KMS-11 (cell line): Measurements from ENCODE around the gene SCN4A.

ENCODE experiments used
- H2AFZ ChIP-seq: fragments of 200-600 bp; sonication (generic); 2 replicates; pipeline ENCODE4 v1.6.1; 2016; ENCODE audit warnings: antibody characterized with exemption, mixed run types, low read depth
- H3K27ac ChIP-seq: fragments of 200-600 bp; sonication (generic); 2 replicates; pipeline ENCODE4 v1.6.1; 2016; ENCODE audit warnings: mild to moderate bottlenecking, mixed run types
- H3K27me3 ChIP-seq: fragments of 200-600 bp; sonication (generic); 2 replicates; pipeline ENCODE4 v1.6.1; 2017; ENCODE audit warnings: mild to moderate bottlenecking, low read depth, mixed run types, moderate library complexity; ENCODE audit not compliant: insufficient read depth
- H3K36me3 ChIP-seq: fragments of 200-600 bp; sonication (generic); 2 replicates; pipeline ENCODE4 v1.6.1; 2017; ENCODE audit warnings: mild to moderate bottlenecking, mixed run types; ENCODE audit not compliant: insufficient read depth
- H3K4me1 ChIP-seq: fragments of 200-600 bp; sonication (generic); 2 replicates; pipeline ENCODE4 v1.6.1; 2016; ENCODE audit warnings: mild to moderate bottlenecking, low read depth, mixed run types; ENCODE audit not compliant: poor library complexity, severe bottlenecking
- H3K4me2 ChIP-seq: fragments of 200-600 bp; sonication (generic); 2 replicates; pipeline ENCODE4 v1.7.0; 2016; ENCODE audit warnings: mild to moderate bottlenecking, mixed run types
- H3K4me3 ChIP-seq: fragments of 200-600 bp; sonication (generic); IDR thresholded peaks from 2 replicates; pipeline ENCODE4 v1.6.1; 2017; ENCODE audit warnings: low read depth, low read length, mixed read lengths; ENCODE audit not compliant: insufficient read depth
- H3K79me2 ChIP-seq: fragments of 200-600 bp; sonication (generic); 2 replicates; pipeline ENCODE4 v1.6.1; 2016; ENCODE audit warnings: low read depth, mixed run types; ENCODE audit not compliant: insufficient read depth
- H3K9ac ChIP-seq: fragments of 200-600 bp; sonication (generic); 2 replicates; pipeline ENCODE4 v1.6.1; 2016; ENCODE audit warnings: mild to moderate bottlenecking, mixed run types
- H4K20me1 ChIP-seq: fragments of 200-600 bp; sonication (generic); 2 replicates; pipeline ENCODE4 v1.6.1; 2016; ENCODE audit warnings: mild to moderate bottlenecking, mixed run types; ENCODE audit not compliant: insufficient read depth
- TF ChIP-seq, protein P1 (sequence below): fragments of 200-600 bp; sonication (generic); conservative IDR thresholded peaks from 2 replicates; pipeline ENCODE4 v1.6.1; 2017; ENCODE audit warnings: low read depth, mild to moderate bottlenecking, antibody characterized with exemption, low read length, moderate library complexity, mixed read lengths

SCN4A gene

DNA sequence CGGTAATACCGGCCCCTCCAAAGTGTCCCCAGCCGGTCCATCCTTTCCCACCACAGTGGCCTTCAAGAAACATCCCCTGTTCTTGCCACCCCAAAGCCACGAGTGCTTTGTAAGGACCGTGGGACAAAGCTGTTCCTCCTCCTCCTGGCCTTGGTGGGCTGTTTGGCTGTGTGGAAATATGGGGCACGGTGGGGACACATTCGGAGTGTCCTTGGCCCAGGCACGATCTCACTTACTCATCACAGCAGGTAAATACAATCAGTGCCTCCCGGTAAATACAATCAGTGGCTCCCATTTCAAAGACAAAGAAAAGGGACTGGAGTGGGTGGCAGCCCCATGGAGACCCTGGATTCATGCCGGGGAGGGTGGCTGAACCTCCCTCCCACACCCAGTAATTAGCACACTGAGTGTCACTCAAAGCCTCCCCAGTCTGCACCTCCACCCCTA, 10.4 kb downstream of the SCN4A start:
- H3K36me3 ChIP-seq, result no peaks in the 10 kb centered on the region
- H4K20me1 ChIP-seq, result no peaks in the 10 kb centered on the region
- H2AFZ ChIP-seq, result no peak overlapping the region
- TF ChIP-seq, protein P1, sequence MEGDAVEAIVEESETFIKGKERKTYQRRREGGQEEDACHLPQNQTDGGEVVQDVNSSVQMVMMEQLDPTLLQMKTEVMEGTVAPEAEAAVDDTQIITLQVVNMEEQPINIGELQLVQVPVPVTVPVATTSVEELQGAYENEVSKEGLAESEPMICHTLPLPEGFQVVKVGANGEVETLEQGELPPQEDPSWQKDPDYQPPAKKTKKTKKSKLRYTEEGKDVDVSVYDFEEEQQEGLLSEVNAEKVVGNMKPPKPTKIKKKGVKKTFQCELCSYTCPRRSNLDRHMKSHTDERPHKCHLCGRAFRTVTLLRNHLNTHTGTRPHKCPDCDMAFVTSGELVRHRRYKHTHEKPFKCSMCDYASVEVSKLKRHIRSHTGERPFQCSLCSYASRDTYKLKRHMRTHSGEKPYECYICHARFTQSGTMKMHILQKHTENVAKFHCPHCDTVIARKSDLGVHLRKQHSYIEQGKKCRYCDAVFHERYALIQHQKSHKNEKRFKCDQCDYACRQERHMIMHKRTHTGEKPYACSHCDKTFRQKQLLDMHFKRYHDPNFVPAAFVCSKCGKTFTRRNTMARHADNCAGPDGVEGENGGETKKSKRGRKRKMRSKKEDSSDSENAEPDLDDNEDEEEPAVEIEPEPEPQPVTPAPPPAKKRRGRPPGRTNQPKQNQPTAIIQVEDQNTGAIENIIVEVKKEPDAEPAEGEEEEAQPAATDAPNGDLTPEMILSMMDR, result no peak
- peaks cover 12% of the 10 kb centered on the region; the same call in 1 of the 2 replicates for H3K27me3 ChIP-seq
- H3K4me1 ChIP-seq, result no peaks in the 10 kb centered on the region
- no peak overlapping the region for H3K27ac ChIP-seq
- no peak overlapping the region for H3K9ac ChIP-seq
- H3K4me3 ChIP-seq, result no peak overlapping the region
- H3K4me2 ChIP-seq, result no peak overlapping the region
- no peaks in the 10 kb centered on the region for H3K79me2 ChIP-seq

DNA sequence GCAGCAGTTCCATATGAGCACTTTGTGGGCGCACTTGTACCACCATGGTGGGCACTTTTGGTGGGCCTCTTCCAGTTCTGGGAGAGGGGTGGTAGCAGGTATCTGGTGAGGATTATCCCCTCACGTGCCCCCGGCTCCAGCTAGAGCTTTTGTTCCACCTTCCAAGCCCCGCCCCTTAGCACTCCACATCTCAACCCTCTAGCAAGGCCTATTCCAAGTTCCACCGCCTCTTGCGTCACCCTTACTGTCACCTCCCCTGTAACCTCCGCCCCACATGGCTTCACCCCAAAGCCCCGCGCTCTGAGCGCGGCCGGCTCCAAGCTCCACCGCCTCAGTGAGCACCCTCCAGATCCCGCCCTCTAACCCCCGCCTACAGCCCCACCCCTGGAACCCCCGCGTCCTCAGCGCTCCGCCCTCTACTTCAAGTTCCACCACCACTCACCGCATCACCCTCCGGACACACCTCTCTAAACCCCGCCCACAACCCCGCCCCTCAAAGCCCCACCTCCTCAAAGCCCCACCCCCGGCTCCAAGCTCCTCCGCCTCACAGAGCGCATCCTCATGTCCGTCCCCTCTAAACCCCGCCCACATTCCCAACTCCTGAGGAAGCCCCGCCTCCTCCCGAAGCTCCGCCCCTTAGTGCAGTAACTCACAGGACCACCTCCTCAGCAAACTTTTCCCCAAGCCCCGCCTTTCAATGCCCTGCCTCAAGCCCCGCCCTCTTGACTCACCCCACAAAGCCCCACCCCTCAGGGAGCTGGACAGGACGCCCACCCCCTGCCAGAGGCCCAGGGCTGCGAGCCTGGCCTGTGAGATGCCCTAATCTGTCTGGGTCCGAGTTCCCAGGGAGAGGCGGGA, 11.1 kb downstream of the SCN4A start:
- H3K4me3 ChIP-seq, result no peak overlapping the region
- H3K4me2 ChIP-seq, result peak overlapping the region; percentile 72

DNA sequence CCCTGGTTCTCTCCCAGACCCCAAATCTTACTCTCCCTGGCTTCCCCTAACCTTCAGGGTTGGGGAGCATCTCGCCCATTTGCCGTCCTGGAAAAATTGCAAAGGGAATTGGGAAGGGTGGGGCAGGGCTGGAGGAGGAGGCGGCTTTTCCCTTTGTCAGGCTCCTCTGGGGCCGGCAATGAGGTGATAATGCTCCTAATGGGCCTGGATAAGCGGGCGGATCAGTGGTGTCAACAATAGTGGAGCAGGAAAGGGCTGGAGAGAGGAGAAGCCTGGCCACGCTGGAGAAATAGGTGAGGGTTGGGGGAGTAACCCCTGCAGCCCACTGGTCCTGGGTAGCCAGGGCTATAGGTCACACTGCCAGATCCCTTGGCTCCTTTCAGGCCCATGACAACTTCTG, 12.3 kb downstream of the SCN4A start:
- Histone ChIP-seq H2AFZ (no peak overlapping the region), H3K27me3 (peaks cover 8% of the 10 kb centered on the region; the same call in 1 of the 2 replicates), H3K4me3 (no peak overlapping the region), H3K9ac (no peak overlapping the region), H3K79me2 (no peaks in the 10 kb centered on the region), H3K27ac (no peak overlapping the region), H4K20me1 (no peaks in the 10 kb centered on the region), H3K36me3 (no peaks in the 10 kb centered on the region), H3K4me1 (no peaks in the 10 kb centered on the region), H3K4me2 (no peak overlapping the region)
- TF ChIP-seq, protein P1, result no peak

More for the DNA sequence above, 11.1 kb downstream of the SCN4A start:
- Histone ChIP-seq H3K4me1 (no peaks in the 10 kb centered on the region), H2AFZ (peak overlapping the region; percentile 30; the same call in 1 of the 2 replicates), H4K20me1 (no peaks in the 10 kb centered on the region), H3K9ac (peak overlapping the region; percentile 27; the same call in 1 of the 2 replicates), H3K27ac (no peak overlapping the region), H3K79me2 (no peaks in the 10 kb centered on the region), H3K27me3 (peaks cover 10% of the 10 kb centered on the region; the same call in 1 of the 2 replicates), H3K36me3 (no peaks in the 10 kb centered on the region)
- TF ChIP-seq, protein P1, result no peak

DNA sequence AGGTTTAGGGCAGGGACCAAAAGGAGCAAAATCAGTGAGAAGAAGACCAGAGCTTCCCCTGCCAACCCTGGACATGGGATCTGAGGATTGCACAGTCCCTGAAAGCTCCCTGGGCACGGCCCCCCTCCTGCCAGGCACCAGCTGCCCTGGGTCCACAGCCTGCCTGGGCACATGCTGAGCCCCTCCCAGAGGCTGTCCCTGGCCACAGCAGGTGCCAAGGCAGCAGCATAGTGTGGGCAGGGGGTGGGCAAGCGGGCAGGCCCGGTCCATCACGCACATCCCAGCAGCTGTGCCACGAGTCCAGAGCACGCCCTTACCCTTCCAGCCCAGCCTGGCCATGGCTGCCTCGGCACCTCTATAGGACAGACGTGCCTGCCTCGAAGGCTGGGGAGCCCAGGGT, 12.7 kb downstream of the SCN4A start:
- no peak overlapping the region for H3K4me2 ChIP-seq
- TF ChIP-seq, protein P1, result no peak

More for the DNA sequence above, 12.7 kb downstream of the SCN4A start:
- no peaks in the 10 kb centered on the region for H3K79me2 ChIP-seq
- no peak overlapping the region for H2AFZ ChIP-seq
- H3K9ac ChIP-seq, result no peak overlapping the region
- no peaks in the 10 kb centered on the region for H3K4me1 ChIP-seq
- no peaks in the 10 kb centered on the region for H3K36me3 ChIP-seq
- H3K4me3 ChIP-seq, result no peak overlapping the region
- no peaks in the 10 kb centered on the region for H4K20me1 ChIP-seq
- H3K27ac ChIP-seq, result no peak overlapping the region
- peaks cover 5% of the 10 kb centered on the region; the same call in 1 of the 2 replicates for H3K27me3 ChIP-seq
